ENCODE data around the gene MTMR3.

DNA sequence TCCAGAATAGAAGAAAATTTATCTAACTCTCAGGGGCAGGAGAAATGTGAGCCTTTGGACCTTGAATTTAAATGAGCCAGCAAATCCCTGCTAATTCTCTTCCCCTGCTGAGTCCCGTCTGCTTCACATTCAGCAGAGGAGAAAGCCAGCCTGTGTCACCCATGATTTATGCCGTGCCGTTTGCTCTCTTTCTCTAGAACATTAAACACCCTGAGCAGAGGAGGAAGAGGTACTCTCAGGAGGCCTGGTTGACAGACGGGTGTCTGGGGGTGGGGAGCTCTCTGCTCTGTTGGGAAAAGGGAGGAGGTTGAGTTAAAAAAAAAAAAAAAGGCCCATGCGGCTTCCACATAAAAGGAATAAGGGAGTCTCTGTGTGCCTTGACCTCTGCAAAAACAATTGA is 11.3 kb upstream of the MTMR3 start:
- no peak for TF ChIP-seq POLR2A (IDR thresholded peaks at IDR 0.05; ENCODE audit: low read depth)
- TF ChIP-seq POLR2AphosphoS5 (IDR thresholded peaks at IDR 0.05) = no peak

Data from esophagus muscularis mucosa (tissue), 2 donors.